Nephron (organoid): ENCODE measurements around the gene H2BK1.

ENCODE experiments used
- H3K27ac Mint-ChIP-seq, 3 experiments: 2 replicates each; pipeline ENCODE4 v1.8.0; 2020; ENCODE audit warnings: mixed read lengths in 3 of 3, mild to moderate bottlenecking in 2 of 3, moderate library complexity in 1 of 3
- H3K27me3 Mint-ChIP-seq: 2 replicates; pipeline ENCODE4 v1.8.0; 2021; ENCODE audit warnings: low read depth, mild to moderate bottlenecking, moderate library complexity, mixed read lengths
- H3K36me3 Mint-ChIP-seq: 2 replicates; pipeline ENCODE4 v1.8.0; 2020; ENCODE audit warnings: low read depth, mixed read lengths
- H3K4me1 Mint-ChIP-seq: 2 replicates; pipeline ENCODE4 v1.8.0; 2020; ENCODE audit warnings: mixed read lengths
- H3K4me3 Mint-ChIP-seq, 3 experiments: 2 replicates each; pipeline ENCODE4 v1.8.0; 2020; ENCODE audit warnings: mild to moderate bottlenecking in 3 of 3, mixed read lengths in 3 of 3, moderate library complexity in 2 of 3
- H3K9me3 Mint-ChIP-seq: 2 replicates; pipeline ENCODE4 v1.8.0; 2020; ENCODE audit warnings: mixed read lengths
- TF ChIP-seq, protein P1 (sequence below), 3 experiments: fragments of 200-600 bp; sonication (generic); IDR thresholded peaks; one replicate each; pipeline ENCODE4 v1.5.0; 2021; ENCODE audit warnings: antibody characterized with exemption in 3 of 3; ENCODE audit not compliant: unreplicated experiment in 3 of 3

H2BK1 gene

DNA sequence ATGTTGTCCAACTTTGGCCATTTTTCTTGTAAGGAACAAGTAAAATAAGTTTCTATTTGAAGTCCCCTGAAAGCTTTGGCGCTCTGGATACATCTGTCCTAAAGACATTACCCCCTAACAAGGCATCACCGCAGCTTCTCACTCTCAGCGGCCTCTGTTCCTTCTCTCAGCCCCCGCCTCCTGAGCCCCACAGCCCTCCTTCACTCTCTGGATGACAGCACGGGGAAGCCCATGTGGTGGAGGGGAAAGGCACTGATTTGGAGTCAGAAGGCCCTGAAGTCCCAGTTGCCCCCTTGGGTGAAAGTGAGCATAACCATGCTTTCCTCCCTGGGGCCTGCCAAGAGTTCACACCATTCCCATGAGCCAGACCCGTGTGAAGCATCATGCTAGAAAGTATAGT lies 4.6 kb downstream of the H2BK1 start:
- Mint-ChIP-seq H3K27me3 (peaks cover 23% of the 10 kb centered on the region), H3K4me1 (no peaks in the 10 kb centered on the region), H3K27ac (no peak overlapping the region), H3K36me3 (peaks cover 2% of the 10 kb centered on the region), H3K4me3 (no peak overlapping the region), H3K9me3 (no peaks in the 10 kb centered on the region)
- TF ChIP-seq, protein P1, sequence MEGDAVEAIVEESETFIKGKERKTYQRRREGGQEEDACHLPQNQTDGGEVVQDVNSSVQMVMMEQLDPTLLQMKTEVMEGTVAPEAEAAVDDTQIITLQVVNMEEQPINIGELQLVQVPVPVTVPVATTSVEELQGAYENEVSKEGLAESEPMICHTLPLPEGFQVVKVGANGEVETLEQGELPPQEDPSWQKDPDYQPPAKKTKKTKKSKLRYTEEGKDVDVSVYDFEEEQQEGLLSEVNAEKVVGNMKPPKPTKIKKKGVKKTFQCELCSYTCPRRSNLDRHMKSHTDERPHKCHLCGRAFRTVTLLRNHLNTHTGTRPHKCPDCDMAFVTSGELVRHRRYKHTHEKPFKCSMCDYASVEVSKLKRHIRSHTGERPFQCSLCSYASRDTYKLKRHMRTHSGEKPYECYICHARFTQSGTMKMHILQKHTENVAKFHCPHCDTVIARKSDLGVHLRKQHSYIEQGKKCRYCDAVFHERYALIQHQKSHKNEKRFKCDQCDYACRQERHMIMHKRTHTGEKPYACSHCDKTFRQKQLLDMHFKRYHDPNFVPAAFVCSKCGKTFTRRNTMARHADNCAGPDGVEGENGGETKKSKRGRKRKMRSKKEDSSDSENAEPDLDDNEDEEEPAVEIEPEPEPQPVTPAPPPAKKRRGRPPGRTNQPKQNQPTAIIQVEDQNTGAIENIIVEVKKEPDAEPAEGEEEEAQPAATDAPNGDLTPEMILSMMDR (IDR thresholded peaks at IDR 0.05; ENCODE audit: unreplicated experiment in 3 of 3) = no peak

DNA sequence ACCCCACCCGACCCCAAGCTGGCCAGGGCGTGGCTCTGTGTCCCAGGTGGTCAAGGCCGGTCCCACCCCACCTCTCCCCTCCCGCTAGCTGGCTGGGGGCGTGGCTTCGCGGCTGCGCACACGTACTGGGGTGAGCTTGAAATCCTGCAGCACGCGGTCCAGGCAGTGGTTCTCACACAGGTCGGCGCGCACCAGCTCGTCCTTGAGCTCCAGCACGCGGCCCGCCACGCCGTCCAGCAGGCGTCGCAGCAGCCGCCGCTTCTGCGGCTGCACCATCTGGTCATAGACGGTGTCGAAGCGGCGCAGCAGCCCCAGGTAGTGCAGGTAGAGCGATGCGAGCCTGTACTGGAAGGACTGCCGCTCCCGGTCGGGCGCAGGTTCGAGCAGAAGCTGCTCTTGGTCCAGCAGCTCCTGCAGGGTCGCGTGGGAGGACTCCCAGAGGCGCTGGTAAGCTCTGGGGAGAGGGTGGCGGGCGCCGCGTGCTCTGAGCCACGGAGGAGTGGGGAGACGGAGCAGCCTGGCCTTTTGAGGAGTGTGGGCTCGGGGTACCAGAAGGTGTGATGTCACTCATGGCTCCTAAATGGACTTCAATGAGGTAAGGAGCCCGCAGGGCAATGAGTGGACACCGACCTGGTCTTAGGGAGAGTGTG lies 5.8 kb downstream of the H2BK1 start:
- Mint-ChIP-seq H3K9me3 (no peaks in the 10 kb centered on the region), H3K36me3 (no peaks in the 10 kb centered on the region), H3K27ac (no peak overlapping the region), H3K4me3 (no peak overlapping the region), H3K27me3 (peaks cover 23% of the 10 kb centered on the region), H3K4me1 (no peaks in the 10 kb centered on the region)
- TF ChIP-seq, protein P1 (IDR thresholded peaks at IDR 0.05; ENCODE audit: unreplicated experiment in 3 of 3) = no peak

DNA sequence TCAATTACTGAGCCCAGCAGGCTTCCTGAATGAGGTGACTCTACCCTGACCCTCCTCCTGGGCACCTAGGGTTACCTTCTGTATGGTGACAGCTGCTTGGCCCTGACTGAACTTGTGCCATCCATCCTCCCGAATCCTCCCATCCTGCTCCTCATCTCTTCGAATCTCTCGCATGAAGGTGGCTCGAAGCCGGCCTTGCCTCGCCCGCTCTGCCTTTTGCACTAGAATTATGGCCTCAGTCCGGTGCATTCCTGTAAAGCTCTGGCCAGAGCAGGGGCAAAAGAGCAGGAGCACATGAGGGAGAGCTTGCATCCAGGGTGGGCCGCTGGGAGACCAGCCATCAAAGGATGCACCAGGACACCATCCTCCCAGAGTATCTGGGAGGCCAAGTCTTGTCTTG lies 7.5 kb downstream of the H2BK1 start:
- H3K9me3 Mint-ChIP-seq = no peaks in the 10 kb centered on the region
- TF ChIP-seq, protein P1 (IDR thresholded peaks at IDR 0.05; ENCODE audit: unreplicated experiment in 3 of 3) = no peak
- H3K4me3 Mint-ChIP-seq = no peak overlapping the region
- peaks cover 23% of the 10 kb centered on the region for H3K27me3 Mint-ChIP-seq
- H3K27ac Mint-ChIP-seq = no peak overlapping the region
- no peaks in the 10 kb centered on the region for H3K36me3 Mint-ChIP-seq
- H3K4me1 Mint-ChIP-seq = no peaks in the 10 kb centered on the region

DNA sequence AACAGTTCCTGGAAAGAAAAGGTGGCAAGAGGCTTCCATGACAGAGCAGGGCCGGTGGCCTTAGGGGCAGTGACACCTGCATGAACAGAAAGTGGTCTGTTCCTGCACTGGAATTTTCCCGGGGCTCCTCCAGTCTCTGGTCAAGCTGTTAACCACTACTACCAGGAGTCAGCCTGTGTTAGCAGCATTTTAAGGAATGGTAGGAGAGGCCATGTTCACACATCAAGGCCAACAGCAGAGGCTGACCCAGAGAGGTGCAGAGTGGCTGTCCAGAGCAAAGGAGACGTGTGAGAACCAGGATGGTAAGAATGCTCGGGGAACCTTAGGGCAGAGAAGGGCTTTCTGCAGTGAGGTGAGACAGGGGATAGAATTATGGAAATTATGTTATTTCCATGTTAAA lies 8.5 kb downstream of the H2BK1 start:
- Mint-ChIP-seq H3K27ac (no peak overlapping the region), H3K36me3 (no peaks in the 10 kb centered on the region), H3K9me3 (no peaks in the 10 kb centered on the region), H3K4me1 (no peaks in the 10 kb centered on the region), H3K27me3 (peaks cover 23% of the 10 kb centered on the region), H3K4me3 (no peak overlapping the region)
- TF ChIP-seq, protein P1 (IDR thresholded peaks at IDR 0.05; ENCODE audit: unreplicated experiment in 3 of 3) = no peak

DNA sequence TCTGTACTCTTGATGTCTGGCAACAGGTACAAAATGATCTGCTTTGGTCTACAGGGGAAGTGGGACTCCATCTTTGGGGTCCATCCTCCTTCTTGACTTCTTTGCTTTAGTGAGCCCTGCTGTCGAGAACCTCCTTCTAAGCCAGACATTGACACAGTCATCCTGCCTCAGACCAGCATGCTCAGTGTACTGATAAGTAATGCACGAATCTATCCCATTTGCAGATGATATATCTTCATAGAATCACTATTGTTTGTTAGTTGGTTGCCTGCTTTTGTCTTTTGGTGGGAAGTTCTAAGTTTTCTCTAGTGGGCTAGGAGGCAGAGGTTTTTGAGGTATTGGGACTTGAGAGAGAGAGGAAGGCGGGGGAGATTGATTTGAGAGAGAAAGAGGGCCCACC lies 8.9 kb downstream of the H2BK1 start:
- Mint-ChIP-seq H3K4me3 (no peak overlapping the region), H3K36me3 (no peaks in the 10 kb centered on the region)

More for the DNA sequence above, 8.9 kb downstream of the H2BK1 start:
- no peaks in the 10 kb centered on the region for H3K9me3 Mint-ChIP-seq
- H3K27me3 Mint-ChIP-seq = peaks cover 23% of the 10 kb centered on the region
- H3K4me1 Mint-ChIP-seq = no peaks in the 10 kb centered on the region
- TF ChIP-seq, protein P1 (IDR thresholded peaks at IDR 0.05; ENCODE audit: unreplicated experiment in 3 of 3) = no peak
- H3K27ac Mint-ChIP-seq = no peak overlapping the region
